GM11168 (cell line): Measurements from ENCODE around the gene ACYP1.

ENCODE experiments used
- in situ Hi-C: fragments of 300-500 bp; cut with MboI; formaldehyde crosslinking; loops from one replicate; pipeline ENCODE4 v1.12.0; 2022; ENCODE audit warnings: low sequenced_read_pairs; ENCODE audit not compliant: unreplicated experiment

Gene ACYP1

GRCh38 chr14:75063491-75064204, at the start of gene ACYP1:
Gene ACYP1, minus strand, starts transcription at chr14:75064024. Its CDS starts 471 bp downstream, at chr14:75063553.
- in situ Hi-C loops: no loop called here

DNA sequence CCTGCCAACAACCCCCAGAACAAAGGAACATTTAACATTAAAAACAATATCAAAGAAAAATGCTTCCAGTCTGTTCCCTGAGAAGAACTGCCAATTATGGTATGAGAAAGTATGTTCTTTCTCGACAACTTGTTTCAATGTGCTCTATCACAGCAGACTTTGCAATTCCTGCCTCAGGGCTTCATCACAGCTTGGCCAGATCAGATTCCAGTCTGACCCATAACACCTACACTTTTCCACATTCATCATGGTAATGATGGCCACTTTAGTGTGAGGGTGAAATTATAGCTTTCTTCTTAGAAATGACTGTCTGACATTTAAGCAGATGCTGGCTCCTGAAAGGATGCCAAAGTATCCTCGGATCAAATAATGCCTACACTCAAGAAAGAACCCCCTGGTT, 46.1 kb upstream of the ACYP1 start:
- in situ Hi-C loops: no loop called here

DNA sequence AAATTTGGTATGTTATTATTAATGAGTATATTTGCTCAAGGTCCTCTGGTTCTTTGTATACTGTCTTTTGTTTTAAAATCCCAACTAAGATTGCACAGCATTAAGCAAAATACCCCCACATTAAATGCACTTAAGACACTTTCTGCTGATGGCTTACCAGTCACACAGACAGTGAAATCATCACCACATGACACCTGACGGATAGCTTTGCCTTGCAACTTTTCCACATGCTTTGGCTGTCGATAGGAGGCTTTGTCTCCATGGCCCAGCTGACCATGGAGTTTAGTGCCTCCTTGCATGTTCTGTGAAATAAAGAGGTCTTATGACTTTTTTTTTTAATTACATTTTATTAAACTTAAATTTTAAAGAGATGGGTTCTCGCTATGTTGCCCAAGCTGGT, 43.4 kb upstream of the ACYP1 start:
- in situ Hi-C loops: no loop called here

DNA sequence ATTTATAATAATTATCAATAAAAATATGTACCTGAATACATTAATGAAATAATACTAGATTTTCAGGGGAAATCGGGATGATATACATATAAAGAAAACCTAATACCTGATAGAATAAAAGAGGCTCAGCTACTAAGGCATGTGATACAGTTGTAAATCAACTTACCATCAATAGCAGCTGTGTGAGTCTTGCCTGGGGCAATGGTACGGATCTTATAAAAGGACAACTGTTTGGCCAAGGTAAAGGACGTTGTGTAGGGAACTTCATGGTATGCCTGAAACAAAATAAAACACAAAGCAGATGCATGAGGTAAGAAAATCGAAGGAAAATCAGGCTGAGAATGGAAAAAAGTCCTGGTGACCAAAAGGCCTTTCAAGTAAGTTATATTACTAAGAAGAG, 37.7 kb upstream of the ACYP1 start:
- in situ Hi-C loops: no loop called here

DNA sequence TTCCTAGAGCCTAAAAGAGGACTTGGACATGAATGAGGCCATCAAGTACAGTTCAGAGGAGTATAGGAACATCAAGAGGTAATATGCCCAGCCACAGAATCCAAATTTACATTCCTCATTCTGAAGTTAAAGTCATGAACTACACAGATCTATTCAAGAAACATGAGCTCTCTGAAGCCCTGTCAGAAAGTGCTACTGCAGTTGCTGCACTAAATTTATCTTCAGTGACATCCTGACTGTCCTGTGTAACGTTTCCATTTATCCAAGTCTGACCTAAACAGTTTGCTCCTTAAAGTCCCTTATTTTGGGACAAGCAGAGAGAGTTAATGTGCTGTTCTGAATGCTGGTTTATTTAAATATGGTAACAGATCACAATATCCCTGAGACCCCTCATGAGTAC, 34.9 kb upstream of the ACYP1 start:
- in situ Hi-C loops: no loop called here

DNA sequence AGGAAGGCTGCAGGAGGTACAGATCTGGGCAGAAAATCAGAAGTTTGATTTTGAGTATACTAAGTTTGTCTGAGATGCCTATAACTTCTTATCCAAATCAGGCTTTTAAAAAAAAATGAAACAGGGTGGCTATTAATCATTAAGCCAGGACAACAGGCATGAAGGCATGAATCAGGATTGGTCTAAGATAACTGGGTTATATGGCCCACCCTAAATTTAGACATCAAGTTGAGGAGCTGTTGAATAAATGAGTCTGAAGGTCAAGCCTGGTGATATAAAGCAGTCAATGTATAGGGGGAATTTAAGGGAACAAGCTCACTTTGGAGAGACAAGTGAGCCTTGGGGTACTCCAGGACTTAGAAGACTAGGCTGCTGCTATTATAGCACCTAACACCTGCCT, 34.4 kb upstream of the ACYP1 start:
- in situ Hi-C loops: no loop called here

GRCh38 chr14:75096959-75097358, 33.1 kb upstream of the ACYP1 start:
- in situ Hi-C loops: no loop called here

- in situ Hi-C loops: no loop called here
Observed at GRCh38 chr14:75095690-75096089, 31.9 kb upstream of the ACYP1 start.

DNA sequence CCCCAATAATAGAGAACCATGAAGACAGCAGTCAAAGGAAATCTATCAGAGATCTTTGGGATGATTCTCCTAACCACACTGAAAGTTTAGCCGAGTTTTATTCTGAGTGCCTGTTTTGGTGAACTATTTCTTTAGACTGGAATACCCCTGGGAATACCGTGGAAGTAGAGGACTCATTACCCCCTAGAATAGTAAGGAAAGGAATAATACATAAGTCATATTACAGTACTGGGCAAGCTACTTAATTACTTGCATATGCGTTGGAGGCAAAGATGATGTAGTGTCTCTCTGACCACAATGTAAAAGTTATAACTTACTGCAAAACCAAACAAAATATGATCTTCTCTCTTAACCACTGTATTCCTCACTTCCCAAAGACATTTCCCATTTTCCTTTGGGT, 31.1 kb upstream of the ACYP1 start:
- in situ Hi-C loops: no loop called here

- in situ Hi-C loops: no loop called here
Observed at GRCh38 chr14:75092698-75093097, 28.9 kb upstream of the ACYP1 start.

GRCh38 chr14:75091251-75091650, 27.4 kb upstream of the ACYP1 start:
- in situ Hi-C loops: no loop called here

- in situ Hi-C loops: no loop called here
Observed at GRCh38 chr14:75090353-75090752, 26.5 kb upstream of the ACYP1 start.

- in situ Hi-C loops: no loop called here
Observed at GRCh38 chr14:75088566-75089373, 24.9 kb upstream of the ACYP1 start.

GRCh38 chr14:75088153-75088552, 24.3 kb upstream of the ACYP1 start:
- in situ Hi-C loops: no loop called here

DNA sequence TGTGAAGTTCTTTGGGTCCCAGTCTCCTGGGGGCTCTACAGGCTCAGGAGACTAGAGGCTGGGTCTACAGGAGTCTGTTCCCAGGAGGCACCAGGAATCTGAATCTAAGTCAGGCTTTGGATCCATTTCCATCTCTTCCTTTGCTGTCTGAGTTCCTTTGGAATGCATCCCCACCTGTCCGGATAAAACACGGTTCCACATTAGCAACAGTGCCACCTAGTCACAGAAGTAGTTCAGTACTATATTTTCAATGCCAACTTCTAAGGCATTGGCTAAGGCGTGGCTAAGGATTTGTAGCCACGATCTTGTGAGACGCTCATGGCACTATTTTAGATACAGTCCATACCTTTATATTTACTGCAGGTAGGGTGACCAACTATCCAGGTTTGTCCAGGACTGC, 20.7 kb upstream of the ACYP1 start:
- in situ Hi-C loops: no loop called here

DNA sequence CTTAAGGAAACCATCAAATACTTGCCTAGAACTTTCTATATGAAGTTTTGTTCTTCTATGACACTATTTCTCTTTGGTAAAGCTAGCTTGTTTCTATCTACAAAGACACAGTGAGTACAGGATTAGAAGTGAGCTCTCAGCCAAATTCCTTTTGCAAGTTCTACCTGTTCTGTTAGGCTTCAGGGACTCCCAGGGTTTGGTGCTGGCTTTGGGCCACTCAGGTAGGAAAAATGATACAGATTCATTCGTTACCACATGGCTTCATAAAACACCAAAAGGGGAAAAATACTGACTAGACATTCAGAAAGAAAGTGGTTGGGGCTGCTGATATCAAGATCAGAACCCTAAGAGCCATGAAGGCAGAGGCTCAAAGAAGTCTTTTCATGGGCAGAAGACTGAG, 19.4 kb upstream of the ACYP1 start:
- in situ Hi-C loops: no loop called here

- in situ Hi-C loops: no loop called here
Observed at GRCh38 chr14:75081660-75082229, 17.9 kb upstream of the ACYP1 start.

GRCh38 chr14:75079521-75079920, 15.7 kb upstream of the ACYP1 start:
- in situ Hi-C loops: no loop called here

DNA sequence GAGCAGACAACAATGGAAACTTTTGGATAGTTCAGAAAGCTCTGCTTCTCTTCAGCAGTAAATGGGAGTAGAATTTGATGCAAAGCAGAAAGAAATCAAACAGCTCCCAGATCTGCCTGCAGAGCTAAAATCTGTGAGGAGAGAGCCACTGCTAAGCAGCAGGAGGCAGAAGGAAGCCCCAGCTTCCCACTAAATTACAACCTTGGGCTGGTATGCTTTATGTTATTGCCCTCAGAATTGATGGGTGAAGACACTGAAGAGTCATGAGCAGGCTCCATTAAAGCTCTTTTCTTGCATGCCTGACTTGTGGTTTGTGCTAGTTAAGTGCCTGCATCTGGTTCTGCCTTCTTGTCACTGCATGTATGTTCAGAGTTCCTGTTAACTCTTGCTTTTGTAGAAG, 14.0 kb upstream of the ACYP1 start:
- in situ Hi-C loops: no loop called here

GRCh38 chr14:75070383-75070782, 6.6 kb upstream of the ACYP1 start:
- in situ Hi-C loops: no loop called here

DNA sequence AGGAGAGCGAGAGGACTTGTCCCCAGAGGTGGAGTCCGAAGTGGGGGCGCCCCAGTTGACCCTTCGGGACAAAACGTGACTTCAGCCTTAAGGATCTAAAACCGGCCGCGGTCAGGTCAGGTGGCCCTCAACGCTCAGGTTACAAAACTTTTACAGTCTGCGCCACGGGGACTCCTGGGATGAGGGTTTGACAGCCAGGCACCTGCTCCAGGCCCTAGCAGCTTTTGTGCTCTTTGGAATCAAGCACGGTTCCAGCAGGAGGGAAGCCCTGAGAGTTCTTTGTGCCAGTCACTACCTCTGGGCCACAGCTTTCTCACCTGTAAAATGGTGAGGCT, 6.0 kb upstream of the ACYP1 start:
- in situ Hi-C loops: no loop called here
